GM21526 (cell line): ENCODE data around the gene MPZL3.

ENCODE experiments used
- ATAC-seq: cut with Tn5 transposase; IDR thresholded peaks from one replicate; pipeline ENCODE4 v1.9.1; 2021; ENCODE audit warnings: moderate library complexity; ENCODE audit not compliant: unreplicated experiment, low FRiP score

The MPZL3 gene

GRCh38 chr11:118251858-118252652 lies at the start of gene MPZL3:
TSS of gene MPZL3 (minus strand) at chr11:118252365. CDS start at chr11:118252294, 71 bp downstream.
- ATAC-seq: peak; percentile 73

- ATAC-seq: no peak
Observed at GRCh38 chr11:118301600-118302195, 49.5 kb upstream of the MPZL3 start.

GRCh38 chr11:118295815-118296454 lies 43.8 kb upstream of the MPZL3 start:
- no peak for ATAC-seq

- no peak for ATAC-seq
Observed at GRCh38 chr11:118295199-118295598, 43.0 kb upstream of the MPZL3 start.

- ATAC-seq: no peak
Observed at GRCh38 chr11:118294053-118294452, 41.9 kb upstream of the MPZL3 start.

GRCh38 chr11:118291477-118292135 lies 39.4 kb upstream of the MPZL3 start:
- ATAC-seq: no peak

GRCh38 chr11:118290923-118291322 lies 38.8 kb upstream of the MPZL3 start:
- ATAC-seq: no peak

- ATAC-seq: no peak
Observed at GRCh38 chr11:118289401-118289800, 37.2 kb upstream of the MPZL3 start.

- ATAC-seq: no peak
Observed at GRCh38 chr11:118287006-118287405, 34.8 kb upstream of the MPZL3 start.

- ATAC-seq: no peak
Observed at GRCh38 chr11:118286545-118286944, 34.4 kb upstream of the MPZL3 start.

GRCh38 chr11:118283756-118284350 lies 31.7 kb upstream of the MPZL3 start:
- ATAC-seq: no peak

GRCh38 chr11:118283037-118283636 lies 31.0 kb upstream of the MPZL3 start:
- no peak for ATAC-seq

GRCh38 chr11:118282606-118283005 lies 30.4 kb upstream of the MPZL3 start:
- ATAC-seq: no peak

- no peak for ATAC-seq
Observed at GRCh38 chr11:118281284-118281683, 29.1 kb upstream of the MPZL3 start.

- no peak for ATAC-seq
Observed at GRCh38 chr11:118277312-118277711, 25.1 kb upstream of the MPZL3 start.

GRCh38 chr11:118276422-118276821 lies 24.3 kb upstream of the MPZL3 start:
- no peak for ATAC-seq

GRCh38 chr11:118275176-118275575 lies 23.0 kb upstream of the MPZL3 start:
- ATAC-seq: no peak

- ATAC-seq: no peak
Observed at GRCh38 chr11:118274186-118274585, 22.0 kb upstream of the MPZL3 start.

- ATAC-seq: no peak
Observed at GRCh38 chr11:118272001-118272400, 19.8 kb upstream of the MPZL3 start.

- no peak for ATAC-seq
Observed at GRCh38 chr11:118267486-118267885, 15.3 kb upstream of the MPZL3 start.
